Esophagus squamous epithelium (tissue), 5 donors: ENCODE data around the gene TTF1. TPM values are rescaled to one million over a fixed set of nuclear protein-coding genes. Genes with fewer than 3 reads are reported as not detected.

ENCODE experiments used
- DNase-seq: peaks from one replicate; lab custom pipeline; 2025; lab: John Stamatoyannopoulos, UW
- H3K27ac ChIP-seq, 4 donors: fragments of 200-600 bp; sonication (generic); one replicate each; pipeline ENCODE4 v1.5.1; 2016 to 2019; ENCODE audit warnings: mild to moderate bottlenecking in 1 of 4
- H3K27me3 ChIP-seq, 4 donors: fragments of 200-600 bp; sonication (generic); 1 replicate in 3 of 4; 2 replicates in 1 of 4; pipeline versions ENCODE4 v1.5.1 to v1.6.0; 2017 to 2021; ENCODE audit warnings: antibody characterized with exemption in 1 of 4
- H3K36me3 ChIP-seq, 3 donors: fragments of 200-600 bp; sonication (generic); one replicate each; pipeline ENCODE4 v1.5.1; 2016 to 2019
- H3K4me1 ChIP-seq, 3 donors: fragments of 200-600 bp; sonication (generic); one replicate each; pipeline ENCODE4 v1.5.1; 2017 to 2019
- H3K4me3 ChIP-seq, 4 donors: fragments of 200-600 bp; sonication (generic); 1 replicate in 3 of 4; 2 replicates in 1 of 4; pipeline ENCODE4 v1.5.1; 2016 to 2019; ENCODE audit warnings: mild to moderate bottlenecking in 2 of 4, moderate library complexity in 1 of 4
- H3K9me3 ChIP-seq, 3 donors: fragments of 200-600 bp; sonication (generic); one replicate each; pipeline ENCODE4 v1.5.1; 2016 to 2019
- POLR2A ChIP-seq, 4 donors: fragments of 450-650 bp; IDR thresholded peaks; one replicate each; pipeline ENCODE4 v1.6.1; 2017; ENCODE audit warnings: antibody characterized with exemption in 4 of 4, mild to moderate bottlenecking in 4 of 4, moderate library complexity in 3 of 4
- WGBS, 2 donors: methylation state at CpG; one replicate each; pipeline ENCODE4 v1.1.5; 2018; 5-methylcytosine and 5-hydroxymethylcytosine counted together
- intact Hi-C: fragments of 100-400 bp; cut with DNase I; formaldehyde crosslinking; loops from one replicate; pipeline ENCODE4 v1.15.0; 2022
- total RNA-seq, 4 donors: library from RNA; depleted of rRNA; stranded (reverse); fragments of >200 nt; gene quantifications; one replicate each; pipeline ENCODE4 v1.1.0, GENCODE V29; 2016
- TF ChIP-seq, protein P1 (sequence below), 6 experiments: fragments of 450-650 bp in 4 of 6; fragments of 200-600 bp in 2 of 6; sonication (generic) in 2 of 6; IDR thresholded peaks; one replicate each; pipeline ENCODE4 v1.5.1; 2016 to 2019; ENCODE audit warnings: antibody characterized with exemption in 6 of 6, mild to moderate bottlenecking in 4 of 6, moderate library complexity in 4 of 6
- donor health status: DM: yes; HTN: yes; CAD: no.

TTF1 gene
- total RNA-seq, 4 donors from 2014 or later = 4.4 to 14.9 (median 8.1) TPM

GRCh38 chr9:132357764-132358163 is 48.9 kb downstream of the TTF1 start:
- Histone ChIP-seq H3K27ac (peak overlapping the region in 1 of 4 donors; percentile 75), H3K36me3 (peaks cover 0 to 8% (median 3%) of the 10 kb centered on the region in 3 donors), H3K4me3 (no peak overlapping the region), H3K4me1 (peaks cover 13 to 43% (median 13%) of the 10 kb centered on the region in 3 donors), H3K9me3 (no peaks in the 10 kb centered on the region), H3K27me3 (no peaks in the 10 kb centered on the region)
- intact Hi-C loops = no loop called here
- DNase-seq = no peak
- 87 to 88% methylated on average over 7 of the region's 7 CpGs for WGBS, 2 donors
- TF ChIP-seq, protein P1, sequence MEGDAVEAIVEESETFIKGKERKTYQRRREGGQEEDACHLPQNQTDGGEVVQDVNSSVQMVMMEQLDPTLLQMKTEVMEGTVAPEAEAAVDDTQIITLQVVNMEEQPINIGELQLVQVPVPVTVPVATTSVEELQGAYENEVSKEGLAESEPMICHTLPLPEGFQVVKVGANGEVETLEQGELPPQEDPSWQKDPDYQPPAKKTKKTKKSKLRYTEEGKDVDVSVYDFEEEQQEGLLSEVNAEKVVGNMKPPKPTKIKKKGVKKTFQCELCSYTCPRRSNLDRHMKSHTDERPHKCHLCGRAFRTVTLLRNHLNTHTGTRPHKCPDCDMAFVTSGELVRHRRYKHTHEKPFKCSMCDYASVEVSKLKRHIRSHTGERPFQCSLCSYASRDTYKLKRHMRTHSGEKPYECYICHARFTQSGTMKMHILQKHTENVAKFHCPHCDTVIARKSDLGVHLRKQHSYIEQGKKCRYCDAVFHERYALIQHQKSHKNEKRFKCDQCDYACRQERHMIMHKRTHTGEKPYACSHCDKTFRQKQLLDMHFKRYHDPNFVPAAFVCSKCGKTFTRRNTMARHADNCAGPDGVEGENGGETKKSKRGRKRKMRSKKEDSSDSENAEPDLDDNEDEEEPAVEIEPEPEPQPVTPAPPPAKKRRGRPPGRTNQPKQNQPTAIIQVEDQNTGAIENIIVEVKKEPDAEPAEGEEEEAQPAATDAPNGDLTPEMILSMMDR (IDR thresholded peaks at IDR 0.05) = no peak
- TF ChIP-seq POLR2A (IDR thresholded peaks at IDR 0.05) = no peak

DNA sequence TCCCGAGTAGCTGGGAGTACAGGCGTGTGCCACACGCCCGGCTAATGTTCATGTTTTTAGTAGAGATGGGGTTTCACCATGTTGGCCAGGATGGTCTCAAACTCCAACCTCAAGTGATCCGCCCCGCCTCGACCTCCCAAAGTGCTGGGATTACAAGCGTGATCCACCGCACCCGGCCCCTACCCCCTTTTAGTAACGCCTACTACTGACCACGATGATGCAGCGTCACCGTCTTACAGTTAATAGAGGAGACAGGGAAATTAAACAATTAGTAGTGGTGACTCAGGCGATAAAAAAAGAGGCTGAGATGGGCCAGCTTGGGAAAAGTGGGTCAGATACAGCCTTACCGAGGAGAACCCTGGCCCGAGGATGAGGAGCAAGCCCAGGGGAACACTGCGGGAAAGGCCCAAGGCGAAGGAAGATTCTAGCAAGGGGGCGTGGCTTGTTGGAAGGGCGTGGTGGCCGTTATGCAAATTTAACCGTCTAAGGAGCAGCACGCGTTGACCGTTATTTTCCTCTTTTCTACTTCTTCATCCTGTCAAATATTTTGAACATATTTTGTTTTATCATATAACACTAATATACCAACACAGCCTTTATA is 50.2 kb downstream of the TTF1 start:
- Histone ChIP-seq H3K27ac (no peak overlapping the region), H3K4me1 (peaks cover 18 to 56% (median 27%) of the 10 kb centered on the region in 3 donors), H3K9me3 (no peaks in the 10 kb centered on the region), H3K4me3 (no peak overlapping the region), H3K36me3 (peaks cover 0 to 22% (median 4%) of the 10 kb centered on the region in 3 donors), H3K27me3 (no peaks in the 10 kb centered on the region)
- TF ChIP-seq, protein P1 (IDR thresholded peaks at IDR 0.05) = no peak
- TF ChIP-seq POLR2A (IDR thresholded peaks at IDR 0.05) = no peak
- 86 to 93% methylated on average over 19 to 24 of the region's 26 CpGs for WGBS, 2 donors
- intact Hi-C loops = no loop called here
- no peak for DNase-seq

GRCh38 chr9:132354637-132355355 is 51.8 kb downstream of the TTF1 start, which contains the start of gene SETX:
Gene SETX, minus strand, starts transcription at chr9:132354986. Its CDS starts 5,558 bp downstream, at chr9:132349428.
- TF ChIP-seq POLR2A (IDR thresholded peaks at IDR 0.05) = peak in 3 of 4 donors; percentile 94 to 99 (median 96)
- TF ChIP-seq, protein P1 (IDR thresholded peaks at IDR 0.05) = peak in 3 of 6 experiments; percentile 21 to 35 (median 34)
- H3K27me3 ChIP-seq = no peaks in the 10 kb centered on the region
- DNase-seq = peak; percentile 82
- peak within 1 kb of the TSS; percentile 55 to 90 (median 80) for H3K4me3 ChIP-seq
- peaks cover 0 to 38% (median 4%) of the 10 kb centered on the region in 3 donors for H3K36me3 ChIP-seq
- H3K4me1 ChIP-seq = peaks cover 18 to 73% (median 30%) of the 10 kb centered on the region in 3 donors
- WGBS, 2 donors = 0% methylated on average over 21 to 43 of the region's 82 CpGs
- intact Hi-C loops = no loop called here
- H3K9me3 ChIP-seq = no peaks in the 10 kb centered on the region
- H3K27ac ChIP-seq = peak within 1 kb of the TSS; percentile 87 to 97 (median 94)

GRCh38 chr9:132351404-132352045 is 55.1 kb downstream of the TTF1 start:
- intact Hi-C loops = no loop called here
- Histone ChIP-seq H3K27ac (peak overlapping the region in 3 of 4 donors; percentile 2 to 59 (median 49)), H3K4me3 (peak overlapping the region in 2 of 4 donors; percentile 18 to 41), H3K9me3 (no peaks in the 10 kb centered on the region), H3K4me1 (peaks cover 18 to 51% (median 30%) of the 10 kb centered on the region in 3 donors), H3K27me3 (no peaks in the 10 kb centered on the region), H3K36me3 (peaks cover 0 to 71% (median 29%) of the 10 kb centered on the region in 3 donors)
- TF ChIP-seq POLR2A (IDR thresholded peaks at IDR 0.05) = no peak
- TF ChIP-seq, protein P1 (IDR thresholded peaks at IDR 0.05) = no peak
- DNase-seq = no peak
- WGBS, 2 donors = 27 to 49% methylated on average over 3 of the region's 3 CpGs
